HCT116 (cell line): ENCODE data around the gene ECE1. TPM values are rescaled to one million over a fixed set of nuclear protein-coding genes. Genes with fewer than 3 reads are reported as not detected.

ENCODE experiments used
- ATAC-seq: fragments of 200-7000 bp; cut with Tn5 transposase; 2 replicates; pipeline ENCODE4 v1.9.1; 2020; ENCODE audit warnings: mild to moderate bottlenecking, moderate library complexity
- BruUV-seq: library from RNA; stranded (reverse); fragments of 400-500 nt; replicated peaks from 2 replicates; lab custom pipeline; 2021; lab: Mats Ljungman, UMichigan
- CTCF ChIA-PET: fragments of 300-600 bp; sonication (Branson Sonifier 250); formaldehyde crosslinking; loops from one replicate; lab custom pipeline; 2021; ENCODE audit warnings: antibody characterized with exemption; lab: Charles Lee
- POLR2A ChIA-PET: fragments of 300-600, 350-600 bp; sonication (Branson Sonifier 250); formaldehyde crosslinking; loops from one replicate; lab custom pipeline; 2021; ENCODE audit warnings: antibody characterized with exemption; lab: Charles Lee
- RAD21 ChIA-PET, 2 experiments: fragments of 300-600 bp; sonication (Branson Sonifier 250); formaldehyde crosslinking; loops; one replicate each; lab custom pipeline; 2023; ENCODE audit warnings: low total read pairs in 2 of 2; ENCODE audit not compliant: uncharacterized antibody in 2 of 2, unreplicated experiment in 2 of 2, low non-redundant PET in 1 of 2; lab: Charles Lee
- DNase-seq: peaks from one replicate; pipeline ENCODE4 v3.0.0-alpha.2; 2010; ENCODE audit warnings: low read depth, low spot score
- H2AFZ ChIP-seq: fragments of 200-600 bp; shearing (Covaris generic), sonication (generic); 2 replicates; pipeline ENCODE4 v1.6.1; 2017; ENCODE audit warnings: low read depth, mixed run types, mixed read lengths, antibody characterized with exemption, low read length; ENCODE audit not compliant: poor library complexity, severe bottlenecking
- H3K27ac ChIP-seq: 2 replicates; pipeline ENCODE4 v1.5.1; 2012; ENCODE audit warnings: low read depth, low read length
- H3K27me3 ChIP-seq: fragments of 200-600 bp; sonication (generic); 2 replicates; pipeline ENCODE4 v1.6.1; 2016; ENCODE audit warnings: mixed run types, low read length, mixed read lengths; ENCODE audit not compliant: insufficient read depth
- H3K36me3 ChIP-seq, 2 experiments: fragments of 200-500 bp in 1 of 2; fragments of 200-600 bp in 1 of 2; sonication (Bioruptor generic) in 1 of 2; sonication (generic) in 1 of 2; 2 replicates each; pipeline versions ENCODE4 v1.5.1 to v1.6.1; 2014 to 2016; ENCODE audit warnings: low read length in 2 of 2, inconsistent platforms in 1 of 2, mixed read lengths in 1 of 2, mixed run types in 1 of 2; ENCODE audit not compliant: insufficient read depth in 2 of 2, control insufficient read depth in 1 of 2
- H3K4me1 ChIP-seq, 2 experiments: fragments of 200-600 bp in 1 of 2; sonication (generic) in 1 of 2; 2 replicates each; pipeline versions ENCODE4 v1.5.1 to v1.6.1; 2012 to 2017; ENCODE audit warnings: low read length in 2 of 2, inconsistent platforms in 1 of 2, mild to moderate bottlenecking in 1 of 2, mixed read lengths in 1 of 2, mixed run types in 1 of 2, moderate library complexity in 1 of 2; ENCODE audit not compliant: insufficient read depth in 2 of 2, control insufficient read depth in 1 of 2
- H3K4me2 ChIP-seq: fragments of 200-600 bp; sonication (generic); 2 replicates; pipeline ENCODE4 v1.6.1; 2017; ENCODE audit warnings: mixed run types, low read length, mixed read lengths
- H3K4me3 ChIP-seq, 2 experiments: fragments of 200-600 bp in 1 of 2; sonication (generic) in 1 of 2; replicated peaks in 1 of 2; 2 replicates each; pipeline ENCODE4 v1.5.1; 2011 to 2016; ENCODE audit warnings: low read length in 2 of 2, control low read depth in 1 of 2, low read depth in 1 of 2, mild to moderate bottlenecking in 1 of 2, mixed read lengths in 1 of 2, mixed run types in 1 of 2
- H3K79me2 ChIP-seq: fragments of 200-600 bp; sonication (generic); 2 replicates; pipeline ENCODE4 v1.6.1; 2017; ENCODE audit warnings: mild to moderate bottlenecking, mixed run types, low read length, moderate library complexity, mixed read lengths; ENCODE audit not compliant: insufficient read depth
- H3K9ac ChIP-seq: fragments of 200-600 bp; sonication (generic); 2 replicates; pipeline ENCODE4 v1.6.1; 2016; ENCODE audit warnings: low read length, mixed read lengths
- H3K9me2 ChIP-seq: fragments of 200-600 bp; sonication (generic), shearing (Covaris generic); 2 replicates; pipeline ENCODE4 v1.6.1; 2017; ENCODE audit warnings: mixed run types, mild to moderate bottlenecking, moderate library complexity; ENCODE audit not compliant: insufficient read depth
- H3K9me3 ChIP-seq, 2 experiments: fragments of 200-500 bp in 1 of 2; fragments of 200-600 bp in 1 of 2; sonication (Bioruptor generic) in 1 of 2; sonication (generic) in 1 of 2; 2 replicates each; pipeline ENCODE4 v1.6.1; 2014 to 2017; ENCODE audit warnings: low read length in 2 of 2, mixed read lengths in 2 of 2, inconsistent platforms in 1 of 2, low read depth in 1 of 2, mild to moderate bottlenecking in 1 of 2, mixed run types in 1 of 2, moderate library complexity in 1 of 2; ENCODE audit not compliant: control insufficient read depth in 1 of 2, insufficient read depth in 1 of 2
- H4K20me1 ChIP-seq: fragments of 200-600 bp; sonication (generic), shearing (Covaris generic); 2 replicates; pipeline ENCODE4 v1.6.1; 2017; ENCODE audit warnings: mixed run types, mild to moderate bottlenecking, moderate library complexity; ENCODE audit not compliant: insufficient read depth
- EGR1 ChIP-seq: IDR thresholded peaks from 2 replicates; pipeline ENCODE4 v1.6.1; 2012; ENCODE audit warnings: low read depth
- ELF1 ChIP-seq: IDR thresholded peaks from 2 replicates; pipeline ENCODE4 v1.6.1; 2012; ENCODE audit warnings: low read depth, borderline replicate concordance
- EZH2 ChIP-seq: fragments of 200-600 bp; sonication (generic); IDR thresholded peaks from 2 replicates; pipeline ENCODE4 v1.6.1; 2017; ENCODE audit warnings: antibody characterized with exemption, mixed run types
- FOSL1 ChIP-seq: IDR thresholded peaks from 2 replicates; pipeline ENCODE4 v1.6.1; 2012; ENCODE audit warnings: low read depth
- JUND ChIP-seq: IDR thresholded peaks from 2 replicates; pipeline ENCODE4 v1.6.1; 2012
- SP1 ChIP-seq: IDR thresholded peaks from 2 replicates; pipeline ENCODE4 v1.6.1; 2012; ENCODE audit warnings: low read depth
- SRF ChIP-seq: IDR thresholded peaks from 2 replicates; pipeline ENCODE4 v1.6.1; 2012; ENCODE audit warnings: low read depth
- TCF7L2 ChIP-seq: IDR thresholded peaks from 2 replicates; pipeline ENCODE4 v1.7.0; 2011; ENCODE audit warnings: borderline replicate concordance, inconsistent platforms; ENCODE audit not compliant: insufficient read depth, insufficient read length; ENCODE audit errors: extremely low read depth
- YY1 ChIP-seq: IDR thresholded peaks from 2 replicates; pipeline ENCODE4 v1.6.1; 2011; ENCODE audit warnings: low read length, low read depth, moderate library complexity, mild to moderate bottlenecking; ENCODE audit not compliant: insufficient replicate concordance; ENCODE audit errors: extremely low read depth
- ZFX ChIP-seq: fragments of 450-650 bp; IDR thresholded peaks from 2 replicates; pipeline ENCODE4 v1.6.1; 2017
- ZNF274 ChIP-seq: fragments of 200-500 bp; sonication (Bioruptor generic); IDR thresholded peaks from 2 replicates; pipeline ENCODE4 v1.6.1; 2014; ENCODE audit warnings: mild to moderate bottlenecking, low read depth, low read length, inconsistent platforms
- intact Hi-C: fragments of 100-400 bp; cut with micrococcal nuclease; formaldehyde crosslinking; loops from 2 replicates; pipeline ENCODE4 v1.10.0; 2022
- total RNA-seq: library from RNA; stranded (reverse); gene quantifications from one replicate; pipeline ENCODE4 v1.2.1, GENCODE V29; 2021; ENCODE audit not compliant: unreplicated experiment
- TF ChIP-seq, protein P1 (sequence below): IDR thresholded peaks from 2 replicates; pipeline ENCODE4 v1.6.1; 2012
- TF ChIP-seq, protein P2 (sequence below): IDR thresholded peaks from 2 replicates; pipeline ENCODE4 v1.6.1; 2012

The ECE1 gene
- total RNA-seq, 1 experiment from 2014 or later = 66.8 TPM

DNA sequence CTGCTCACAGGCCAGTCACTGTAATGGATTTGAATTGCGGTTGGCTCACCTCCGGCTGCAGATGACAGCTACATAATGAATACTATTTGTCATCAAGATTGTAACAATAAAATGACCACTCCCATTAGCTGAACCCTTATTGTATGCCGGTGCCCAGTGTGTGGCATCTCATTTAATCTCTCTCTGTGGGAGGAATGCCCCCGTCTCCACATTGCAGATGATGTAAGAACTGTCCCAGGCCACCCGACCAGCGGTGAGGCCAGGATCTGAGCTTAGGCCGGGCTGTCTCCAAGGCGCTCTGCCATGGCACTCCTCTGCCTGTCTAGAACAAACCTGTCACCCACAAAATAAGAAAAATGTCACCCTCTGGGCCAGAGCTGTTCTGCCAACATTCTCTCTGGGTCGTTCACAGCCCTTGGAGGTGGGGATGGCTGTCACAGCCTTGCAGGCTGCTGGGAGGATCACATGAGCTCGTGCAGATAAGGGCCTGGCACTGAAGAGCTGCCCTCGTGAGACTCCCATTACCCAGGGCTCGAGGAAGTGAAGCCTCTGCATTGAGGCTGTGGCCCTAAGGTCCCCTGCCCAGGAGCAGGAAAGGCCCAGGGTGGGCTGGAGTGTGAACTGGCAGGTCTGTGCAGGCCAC, 52.7 kb downstream of the ECE1 start:
- H3K4me1 ChIP-seq = no peaks in the 10 kb centered on the region
- no peak overlapping the region for H3K4me3 ChIP-seq
- intact Hi-C loops = no loop called here
- H4K20me1 ChIP-seq = no peaks in the 10 kb centered on the region
- no peak for ATAC-seq
- CTCF ChIA-PET = interaction anchor here (1.2 to 1.7 kb wide), 2 partner anchors 131 to 133 kb away, joined by 3 to 6 read pairs; no protein-coding TSS in a partner anchor
- no peaks in the 10 kb centered on the region for H3K9me2 ChIP-seq
- H3K9ac ChIP-seq = no peak overlapping the region
- no peak overlapping the region for H3K4me2 ChIP-seq
- no TSS peak for BruUV-seq
- no peaks in the 10 kb centered on the region for H3K27me3 ChIP-seq
- H3K36me3 ChIP-seq = peaks cover 6 to 7% of the 10 kb centered on the region in 2 experiments; a peak in 3 of 4 replicates
- H2AFZ ChIP-seq = no peak overlapping the region
- no peaks in the 10 kb centered on the region for H3K9me3 ChIP-seq
- no peak overlapping the region for H3K27ac ChIP-seq
- POLR2A ChIA-PET = no interaction called here
- no peak for DNase-seq
- RAD21 ChIA-PET = no interaction called here
- no peaks in the 10 kb centered on the region for H3K79me2 ChIP-seq
- TF ChIP-seq TCF7L2 (no peak), JUND (no peak), YY1 (no peak), FOSL1 (no peak), ZNF274 (no peak), EZH2 (no peak), ZFX (no peak), EGR1 (no peak), ELF1 (no peak), SP1 (no peak), SRF (no peak)
- TF ChIP-seq, protein P1, sequence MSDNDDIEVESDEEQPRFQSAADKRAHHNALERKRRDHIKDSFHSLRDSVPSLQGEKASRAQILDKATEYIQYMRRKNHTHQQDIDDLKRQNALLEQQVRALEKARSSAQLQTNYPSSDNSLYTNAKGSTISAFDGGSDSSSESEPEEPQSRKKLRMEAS = no peak
- TF ChIP-seq, protein P2, sequence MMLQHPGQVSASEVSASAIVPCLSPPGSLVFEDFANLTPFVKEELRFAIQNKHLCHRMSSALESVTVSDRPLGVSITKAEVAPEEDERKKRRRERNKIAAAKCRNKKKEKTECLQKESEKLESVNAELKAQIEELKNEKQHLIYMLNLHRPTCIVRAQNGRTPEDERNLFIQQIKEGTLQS = no peak
